Thyroid gland (tissue), 4 donors: ENCODE data around the gene SASH1. TPM values are rescaled to one million over a fixed set of nuclear protein-coding genes. Genes with fewer than 3 reads are reported as not detected.
A peak's percentile ranks its signal among the peaks of the same experiment; 100 is the strongest.
"Not testable (repeated sequence)": the region's sequence is repeated elsewhere in the genome, so short reads cannot be mapped to it uniquely, and the experiment has no call there.

Experiments
- DNase-seq, 2 donors: peaks; one replicate each; pipeline ENCODE4 v3.0.0-alpha.2; 2019
- H3K27ac ChIP-seq, 3 donors: fragments of 200-600 bp; sonication (generic); 1 replicate in 2 of 3; 2 replicates in 1 of 3; pipeline ENCODE4 v1.5.1; 2016 to 2019; ENCODE audit warnings: mild to moderate bottlenecking in 1 of 3, moderate library complexity in 1 of 3
- H3K27me3 ChIP-seq: fragments of 200-600 bp; sonication (generic); one replicate; pipeline ENCODE4 v1.5.1; 2019
- H3K36me3 ChIP-seq, 2 donors: fragments of 200-600 bp; sonication (generic); one replicate each; pipeline ENCODE4 v1.5.1; 2016 to 2019
- H3K4me1 ChIP-seq, 2 donors: fragments of 200-600 bp; sonication (generic); one replicate each; pipeline ENCODE4 v1.5.1; 2017 to 2019
- H3K4me3 ChIP-seq, 3 donors: fragments of 200-600 bp; sonication (generic); replicated peaks in 1 of 3; 1 replicate in 2 of 3; 2 replicates in 1 of 3; pipeline ENCODE4 v1.5.1; 2016; ENCODE audit warnings: mild to moderate bottlenecking in 1 of 3
- H3K9me3 ChIP-seq: fragments of 200-600 bp; sonication (generic); one replicate; pipeline ENCODE4 v1.5.1; 2017
- POLR2A ChIP-seq, 2 donors: fragments of 450-650 bp; IDR thresholded peaks; one replicate each; pipeline ENCODE4 v1.6.1; 2017; ENCODE audit warnings: antibody characterized with exemption in 2 of 2, mild to moderate bottlenecking in 2 of 2, moderate library complexity in 1 of 2
- WGBS, 2 donors: methylation state at CpG; one replicate each; pipeline ENCODE4 v1.1.5; 2017; 5-methylcytosine and 5-hydroxymethylcytosine counted together
- intact Hi-C: fragments of 100-400 bp; cut with DNase I; formaldehyde crosslinking; loops from one replicate; pipeline ENCODE4 v1.15.1; 2023
- total RNA-seq, 4 donors: library from RNA; depleted of rRNA; stranded (reverse); fragments of >200 nt; gene quantifications; one replicate each; pipeline ENCODE4 v1.2.3, GENCODE V29; 2016
- TF ChIP-seq, protein P1 (sequence below), 6 experiments: fragments of 200-600 bp in 3 of 6; fragments of 450-650 bp in 3 of 6; sonication (generic) in 3 of 6; IDR thresholded peaks; one replicate each; pipeline ENCODE4 v1.5.1; 2016 to 2019; ENCODE audit warnings: antibody characterized with exemption in 6 of 6, mild to moderate bottlenecking in 2 of 6, inconsistent platforms in 1 of 6, moderate library complexity in 1 of 6

The SASH1 gene
- total RNA-seq, 4 donors from 2014 or later: 154 to 235 (median 190) TPM

DNA sequence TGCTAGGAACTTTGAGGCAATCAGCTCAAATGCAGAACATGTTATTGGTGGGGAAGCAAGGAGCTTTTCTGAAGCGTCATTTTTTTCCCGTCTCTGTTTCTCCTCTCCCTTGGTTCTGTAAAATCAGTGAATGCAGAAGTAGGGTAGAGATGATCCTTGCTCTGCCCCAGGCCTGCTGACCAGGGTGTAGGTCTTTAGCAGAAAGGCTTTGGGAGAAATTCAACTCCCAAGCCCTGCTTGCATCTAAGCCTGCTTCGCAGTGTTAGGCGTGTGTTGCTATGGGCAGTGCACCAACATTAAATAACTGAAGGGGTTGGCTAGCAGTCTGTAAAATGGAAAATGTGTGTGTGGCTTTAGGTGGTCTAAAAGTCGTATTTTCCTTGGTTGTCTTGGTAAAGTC lies 45.9 kb downstream of the SASH1 start:
- Histone ChIP-seq H3K27me3 (no peaks in the 10 kb centered on the region), H3K4me3 (no peak overlapping the region), H3K9me3 (no peaks in the 10 kb centered on the region), H3K36me3 (no peaks in the 10 kb centered on the region), H3K4me1 (peaks cover 24 to 44% of the 10 kb centered on the region in 2 donors), H3K27ac (peak overlapping the region in 2 of 3 donors; percentile 35 to 66)
- WGBS, 2 donors: 84 to 86% methylated on average over 5 of the region's 5 CpGs
- TF ChIP-seq, protein P1, sequence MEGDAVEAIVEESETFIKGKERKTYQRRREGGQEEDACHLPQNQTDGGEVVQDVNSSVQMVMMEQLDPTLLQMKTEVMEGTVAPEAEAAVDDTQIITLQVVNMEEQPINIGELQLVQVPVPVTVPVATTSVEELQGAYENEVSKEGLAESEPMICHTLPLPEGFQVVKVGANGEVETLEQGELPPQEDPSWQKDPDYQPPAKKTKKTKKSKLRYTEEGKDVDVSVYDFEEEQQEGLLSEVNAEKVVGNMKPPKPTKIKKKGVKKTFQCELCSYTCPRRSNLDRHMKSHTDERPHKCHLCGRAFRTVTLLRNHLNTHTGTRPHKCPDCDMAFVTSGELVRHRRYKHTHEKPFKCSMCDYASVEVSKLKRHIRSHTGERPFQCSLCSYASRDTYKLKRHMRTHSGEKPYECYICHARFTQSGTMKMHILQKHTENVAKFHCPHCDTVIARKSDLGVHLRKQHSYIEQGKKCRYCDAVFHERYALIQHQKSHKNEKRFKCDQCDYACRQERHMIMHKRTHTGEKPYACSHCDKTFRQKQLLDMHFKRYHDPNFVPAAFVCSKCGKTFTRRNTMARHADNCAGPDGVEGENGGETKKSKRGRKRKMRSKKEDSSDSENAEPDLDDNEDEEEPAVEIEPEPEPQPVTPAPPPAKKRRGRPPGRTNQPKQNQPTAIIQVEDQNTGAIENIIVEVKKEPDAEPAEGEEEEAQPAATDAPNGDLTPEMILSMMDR (IDR thresholded peaks at IDR 0.05): no peak
- TF ChIP-seq POLR2A (IDR thresholded peaks at IDR 0.05): no peak
- DNase-seq: no peak
- intact Hi-C loops: no loop called here

DNA sequence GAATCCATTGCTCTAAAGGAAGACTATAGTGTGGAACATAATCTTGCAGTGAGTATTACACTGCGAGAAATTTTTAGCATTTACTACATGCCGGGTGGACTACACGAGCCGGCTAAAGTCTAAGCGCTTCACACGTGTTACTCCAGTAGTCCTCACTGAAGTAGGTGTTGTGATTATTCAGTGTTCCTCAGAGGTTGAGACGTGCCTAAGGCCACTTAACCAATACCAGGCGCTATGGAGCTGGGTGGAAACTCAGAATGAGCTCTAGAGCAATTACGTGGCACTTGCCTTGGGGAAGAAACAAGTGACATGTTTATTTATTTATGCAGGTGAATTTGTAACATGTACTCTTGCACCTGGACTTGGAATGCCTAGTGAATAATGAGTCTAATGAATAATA lies 46.4 kb downstream of the SASH1 start:
- peak; percentile 59 to 63 for DNase-seq
- Histone ChIP-seq H3K4me3 (no peak overlapping the region), H3K9me3 (no peaks in the 10 kb centered on the region), H3K4me1 (peaks cover 19 to 47% of the 10 kb centered on the region in 2 donors), H3K36me3 (no peaks in the 10 kb centered on the region), H3K27me3 (no peaks in the 10 kb centered on the region), H3K27ac (peak overlapping the region; percentile 18 to 66 (median 42))
- 46 to 57% methylated on average over 9 of the region's 9 CpGs for WGBS, 2 donors
- intact Hi-C loops: no loop called here
- TF ChIP-seq POLR2A (IDR thresholded peaks at IDR 0.05): no peak
- TF ChIP-seq, protein P1 (IDR thresholded peaks at IDR 0.05): peak in 1 of 6 experiments; percentile 8

DNA sequence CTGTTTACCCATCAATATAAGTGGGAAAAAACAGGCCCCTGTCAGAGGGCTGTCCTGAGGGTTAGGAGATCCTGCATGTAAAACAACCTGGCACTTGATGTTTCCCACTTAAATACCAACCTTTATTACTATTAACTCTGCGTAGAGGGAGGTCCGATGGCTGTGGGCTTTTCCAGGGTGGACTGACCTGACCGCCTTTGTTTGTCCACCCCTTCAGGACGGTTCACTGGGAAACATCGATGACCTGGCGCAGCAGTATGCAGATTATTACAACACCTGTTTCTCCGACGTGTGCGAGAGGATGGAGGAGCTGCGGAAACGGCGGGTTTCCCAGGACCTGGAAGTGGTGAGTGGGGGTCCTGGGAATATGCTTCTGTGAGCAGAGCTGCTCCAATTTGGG lies 47.3 kb downstream of the SASH1 start:
- H3K36me3 ChIP-seq: no peaks in the 10 kb centered on the region
- H3K27me3 ChIP-seq: no peaks in the 10 kb centered on the region
- intact Hi-C loops: no loop called here
- 98% methylated on average over 12 of the region's 12 CpGs for WGBS, 2 donors
- H3K9me3 ChIP-seq: no peaks in the 10 kb centered on the region
- no peak overlapping the region for H3K4me3 ChIP-seq
- no peak for DNase-seq
- TF ChIP-seq POLR2A (IDR thresholded peaks at IDR 0.05): no peak
- TF ChIP-seq, protein P1 (IDR thresholded peaks at IDR 0.05): no peak
- H3K4me1 ChIP-seq: peaks cover 25 to 53% of the 10 kb centered on the region in 2 donors
- H3K27ac ChIP-seq: peak overlapping the region in 2 of 3 donors; percentile 18 to 66

DNA sequence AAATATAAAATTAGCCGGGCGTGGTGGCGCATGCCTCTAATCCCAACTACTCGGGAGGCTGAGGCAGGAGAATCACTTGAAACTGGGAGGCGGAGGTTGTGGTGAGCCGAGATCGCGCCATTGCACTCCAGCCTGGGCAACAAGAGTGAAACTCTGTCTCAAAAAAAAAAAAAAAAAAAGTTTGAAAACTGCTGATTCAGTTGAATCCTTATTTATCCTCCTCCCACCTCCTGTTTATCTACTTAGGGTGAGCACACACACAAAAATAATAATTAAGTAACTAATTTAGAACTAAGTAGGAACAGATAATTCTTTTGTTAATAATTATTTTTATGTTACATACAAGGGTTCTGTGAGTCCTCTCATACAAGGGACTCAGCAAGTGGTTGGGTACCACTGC lies 49.5 kb downstream of the SASH1 start:
- H3K36me3 ChIP-seq, H3K4me3 ChIP-seq, intact Hi-C loops, H3K27me3 ChIP-seq, DNase-seq, H3K9me3 ChIP-seq: not testable (repeated sequence)
- 95 to 96% methylated on average over 8 of the region's 8 CpGs for WGBS, 2 donors
- Histone ChIP-seq H3K4me1 (peaks cover 34 to 66% of the 10 kb centered on the region in 2 donors), H3K27ac (peak overlapping the region in 2 of 3 donors; percentile 6 to 49)

DNA sequence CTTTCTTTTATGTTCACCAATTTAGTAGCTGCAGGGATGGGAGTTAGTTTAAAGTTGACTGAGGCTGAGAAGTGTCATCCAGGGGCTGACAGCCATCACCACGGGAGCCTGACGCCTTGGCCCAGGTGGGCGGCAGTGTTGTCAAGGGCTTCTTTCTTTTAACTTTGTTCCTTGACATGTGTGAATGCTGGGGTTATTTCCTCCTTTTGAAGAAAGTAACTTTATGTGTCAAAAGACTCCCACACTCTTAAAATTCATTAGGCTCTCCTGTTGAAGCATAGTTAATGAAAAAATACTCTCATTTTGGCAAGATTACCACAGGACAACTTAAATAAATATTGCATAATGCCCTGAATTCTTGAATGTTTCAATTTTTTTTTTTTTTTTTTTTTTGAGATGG lies 50.0 kb downstream of the SASH1 start:
- TF ChIP-seq, protein P1 (IDR thresholded peaks at IDR 0.05): no peak
- TF ChIP-seq POLR2A (IDR thresholded peaks at IDR 0.05): no peak
- H3K4me1 ChIP-seq: peaks cover 34 to 66% of the 10 kb centered on the region in 2 donors
- no peaks in the 10 kb centered on the region for H3K27me3 ChIP-seq
- DNase-seq: no peak
- intact Hi-C loops: no loop called here
- H3K4me3 ChIP-seq: no peak overlapping the region
- H3K36me3 ChIP-seq: no peaks in the 10 kb centered on the region
- WGBS, 2 donors: 71 to 74% methylated on average over 3 of the region's 3 CpGs
- H3K9me3 ChIP-seq: no peaks in the 10 kb centered on the region
- peak overlapping the region in 2 of 3 donors; percentile 6 to 49 for H3K27ac ChIP-seq
